Coronary artery (tissue), 2 donors: Measurements from ENCODE around the gene PLA2G4E.

Experiments
- DNase-seq: peaks from one replicate; pipeline ENCODE4 v3.0.0-alpha.2; 2017; ENCODE audit warnings: low spot score
- H3K27ac ChIP-seq, 2 donors: fragments of 200-600 bp; sonication (generic); one replicate each; pipeline ENCODE4 v1.5.1; 2016 to 2019
- H3K4me3 ChIP-seq: fragments of 200-600 bp; sonication (generic); 2 replicates; pipeline ENCODE4 v1.5.1; 2016; ENCODE audit warnings: mild to moderate bottlenecking, moderate library complexity
- CTCF ChIP-seq: fragments of 200-600 bp; sonication (generic); IDR thresholded peaks from one replicate; pipeline ENCODE4 v1.5.1; 2019; ENCODE audit warnings: antibody characterized with exemption

The PLA2G4E gene

DNA sequence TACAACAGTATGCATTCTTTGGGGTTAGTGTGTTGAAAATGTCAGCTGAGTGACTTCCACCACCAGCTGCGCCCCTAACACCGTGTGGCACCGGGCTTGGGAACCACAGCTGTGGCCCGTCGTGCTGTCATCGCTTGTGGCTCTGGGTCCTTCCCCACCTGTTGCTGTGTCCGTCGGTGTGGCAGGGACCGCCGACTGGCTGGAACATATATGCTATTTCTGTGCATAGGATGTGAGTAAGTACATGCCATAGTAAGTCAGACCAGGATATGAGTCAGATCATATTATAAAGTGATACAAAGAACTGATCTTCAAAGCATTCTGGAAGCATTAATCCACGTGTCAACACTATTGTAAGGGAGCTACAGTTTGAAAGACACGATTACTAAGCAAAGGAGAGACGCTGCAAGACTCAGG, 80.4 kb downstream of the PLA2G4E start:
- H3K27ac ChIP-seq = peak overlapping the region in 1 of 2 donors; percentile 38
- no peak overlapping the region for H3K4me3 ChIP-seq
- no peak for DNase-seq
- TF ChIP-seq CTCF = no peak

DNA sequence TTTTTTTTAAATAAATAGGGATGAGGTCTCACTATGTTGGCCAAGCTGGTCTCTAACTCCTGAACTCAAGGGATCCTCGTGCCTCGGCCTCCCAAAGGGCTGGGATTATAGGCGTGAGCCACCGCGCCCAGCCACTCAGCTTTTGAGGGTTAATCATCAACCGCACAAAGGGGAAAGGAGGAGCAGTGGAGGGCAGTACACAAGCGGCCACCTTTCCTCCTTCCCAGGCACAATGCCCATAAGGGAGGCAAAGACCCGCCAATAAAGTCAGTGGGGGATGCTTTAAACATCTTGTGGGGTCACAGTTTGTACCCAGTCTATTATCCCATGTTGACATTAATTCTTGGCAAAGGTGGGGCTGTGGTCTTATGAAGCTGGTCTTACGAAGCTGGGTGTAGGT, 80.9 kb downstream of the PLA2G4E start:
- DNase-seq = no peak
- H3K27ac ChIP-seq = peak overlapping the region in 1 of 2 donors; percentile 38
- no peak overlapping the region for H3K4me3 ChIP-seq
- TF ChIP-seq CTCF = no peak

GRCh38 chr15:41937568-41937923, 83.3 kb downstream of the PLA2G4E start:
- TF ChIP-seq CTCF = no peak
- H3K27ac ChIP-seq = peak overlapping the region; percentile 13 to 67

GRCh38 chr15:41936649-41937567, 83.9 kb downstream of the PLA2G4E start:
- Histone ChIP-seq H3K4me3 (no peak overlapping the region), H3K27ac (peak overlapping the region; percentile 13 to 67)
- TF ChIP-seq CTCF = no peak
- DNase-seq = peak; percentile 72

More at GRCh38 chr15:41937568-41937923, 83.3 kb downstream of the PLA2G4E start:
- no peak for DNase-seq
- no peak overlapping the region for H3K4me3 ChIP-seq

GRCh38 chr15:41936155-41936554, 84.7 kb downstream of the PLA2G4E start:
- DNase-seq = no peak
- no peak overlapping the region for H3K4me3 ChIP-seq
- H3K27ac ChIP-seq = peak overlapping the region in 1 of 2 donors; percentile 50
- no peak for TF ChIP-seq CTCF

- no peak for TF ChIP-seq CTCF
- H3K27ac ChIP-seq = peak overlapping the region in 1 of 2 donors; percentile 50
- H3K4me3 ChIP-seq = no peak overlapping the region
- peak; percentile 56 for DNase-seq
Measured at GRCh38 chr15:41935566-41936020, 85.2 kb downstream of the PLA2G4E start.

GRCh38 chr15:41934843-41935242, 86.0 kb downstream of the PLA2G4E start:
- no peak for TF ChIP-seq CTCF
- no peak overlapping the region for H3K4me3 ChIP-seq
- DNase-seq = peak; percentile 47
- peak overlapping the region in 1 of 2 donors; percentile 50 for H3K27ac ChIP-seq
